Natural killer cell (primary cell): Measurements from ENCODE around the gene LENG1. TPM values are rescaled to one million over a fixed set of nuclear protein-coding genes. Genes with fewer than 3 reads are reported as not detected.

Experiments
- ATAC-seq, 3 donors: fragments of 150-1000 bp in 2 of 3; fragments of 200-7000 bp in 1 of 3; cut with Tn5 transposase; 1 replicate in 1 of 3; 2 replicates in 2 of 3; pipeline ENCODE4 v1.10.0; 2021; ENCODE audit warnings: mild to moderate bottlenecking in 2 of 3, moderate library complexity in 2 of 3
- DNase-seq, 2 donors: peaks; one replicate each; pipeline versions ENCODE4 v3.0.0 to v3.0.0-alpha.2; 2013 to 2021; ENCODE audit warnings: mixed read lengths in 1 of 2
- H3K27ac ChIP-seq: one replicate; pipeline ENCODE4 v1.5.1; 2013; ENCODE audit warnings: mild to moderate bottlenecking, low read length
- H3K27me3 ChIP-seq: one replicate; pipeline ENCODE4 v1.6.1; 2013; ENCODE audit warnings: low read length; ENCODE audit not compliant: control insufficient read depth, insufficient read depth
- H3K36me3 ChIP-seq: one replicate; pipeline ENCODE4 v1.6.1; 2013; ENCODE audit warnings: low read length; ENCODE audit not compliant: control insufficient read depth, insufficient read depth
- H3K4me1 ChIP-seq: one replicate; pipeline ENCODE4 v1.6.1; 2013; ENCODE audit warnings: low read length; ENCODE audit not compliant: control insufficient read depth, insufficient read depth
- H3K4me3 ChIP-seq: one replicate; pipeline ENCODE4 v1.5.1; 2013; ENCODE audit warnings: low read length
- H3K9me3 ChIP-seq: one replicate; pipeline ENCODE4 v1.6.1; 2013; ENCODE audit warnings: low read length; ENCODE audit not compliant: control insufficient read depth, insufficient read depth
- H3K27ac Mint-ChIP-seq, 2 donors: one replicate each; pipeline ENCODE4 v1.8.0; 2022; ENCODE audit warnings: mild to moderate bottlenecking in 2 of 2, mixed read lengths in 2 of 2, moderate library complexity in 1 of 2
- H3K27me3 Mint-ChIP-seq, 2 donors: one replicate each; pipeline ENCODE4 v1.8.0; 2022; ENCODE audit warnings: low read depth in 2 of 2, mixed read lengths in 2 of 2
- H3K36me3 Mint-ChIP-seq: one replicate; pipeline ENCODE4 v1.8.0; 2022; ENCODE audit warnings: mixed read lengths
- H3K4me1 Mint-ChIP-seq, 2 donors: one replicate each; pipeline ENCODE4 v1.8.0; 2022; ENCODE audit warnings: mixed read lengths in 2 of 2
- H3K4me3 Mint-ChIP-seq: one replicate; pipeline ENCODE4 v1.8.0; 2022; ENCODE audit warnings: mild to moderate bottlenecking, moderate library complexity, mixed read lengths
- H3K9me3 Mint-ChIP-seq, 2 donors: one replicate each; pipeline ENCODE4 v1.8.0; 2022; ENCODE audit warnings: mixed read lengths in 2 of 2
- CTCF ChIP-seq: fragments of 200-600 bp; IDR thresholded peaks from one replicate; pipeline ENCODE4 v1.8.0; 2022; ENCODE audit warnings: antibody characterized with exemption
- WGBS: methylation state at CpG from one replicate; pipeline ENCODE4 v1.1.7; 2013; ENCODE audit warnings: missing lambda C conversion rate; ENCODE audit not compliant: insufficient coverage; 5-methylcytosine and 5-hydroxymethylcytosine counted together
- intact Hi-C: fragments of 100-400 bp; cut with micrococcal nuclease; formaldehyde crosslinking; loops from one replicate; pipeline ENCODE4 v1.14.2; 2022
- total RNA-seq, 4 donors: library from RNA; stranded (reverse); fragments of 120-200 nt in 1 of 4; gene quantifications; one replicate each; pipeline versions ENCODE4 v1.2.3 to v1.2.4, GENCODE V29; 2013 to 2022

LENG1 gene
- total RNA-seq, 3 donors from 2014 or later (not counting 1 experiment from before 2014, with no cell fraction given) = 8.3 to 9.4 (median 9.1) TPM

DNA sequence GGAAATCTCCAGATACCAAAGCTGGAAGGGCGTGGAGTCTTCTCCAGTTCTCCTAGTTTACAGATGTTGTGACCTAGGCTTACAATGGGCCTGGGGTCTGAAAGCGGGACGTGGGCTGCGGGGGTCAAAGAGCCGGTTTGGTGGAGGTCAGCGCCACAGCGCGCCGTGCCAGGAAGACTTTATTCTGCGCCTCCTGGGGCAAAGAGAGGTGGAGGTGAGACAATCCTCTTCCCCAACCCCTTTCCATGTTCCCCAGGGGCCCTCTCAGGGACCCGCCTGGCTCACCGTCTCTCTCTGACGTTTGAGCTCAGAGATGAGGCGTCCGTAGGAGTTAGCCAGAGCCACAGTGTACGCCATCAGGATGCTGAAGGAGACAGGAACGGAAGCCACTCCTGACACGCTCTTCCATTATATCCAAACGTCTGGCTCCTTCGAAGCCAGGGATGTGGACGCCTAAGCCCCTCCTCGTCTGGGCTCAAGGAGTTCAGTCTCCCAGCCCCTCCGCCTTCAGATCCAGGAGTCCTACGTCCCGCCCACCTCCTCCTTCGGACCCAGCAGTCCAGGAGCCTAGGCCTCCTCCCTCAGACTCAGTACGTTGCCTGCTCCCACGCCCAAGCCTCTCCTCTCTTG is 776 bp upstream of the LENG1 start:
- Histone ChIP-seq H3K9me3 (no peaks in the 10 kb centered on the region), H3K4me3 (peak overlapping the region; percentile 41), H3K27ac (peak overlapping the region; percentile 86), H3K4me1 (peaks cover 62% of the 10 kb centered on the region), H3K27me3 (no peaks in the 10 kb centered on the region), H3K36me3 (peaks cover 25% of the 10 kb centered on the region)
- WGBS = 7% methylated on average over 28 of the region's 28 CpGs
- H3K4me1 Mint-ChIP-seq = peaks cover 61 to 70% of the 10 kb centered on the region in 2 donors
- DNase-seq = no peak
- no peak for TF ChIP-seq CTCF
- H3K9me3 Mint-ChIP-seq = no peaks in the 10 kb centered on the region
- peak overlapping the region; percentile 100 for H3K4me3 Mint-ChIP-seq
- no peaks in the 10 kb centered on the region for H3K27me3 Mint-ChIP-seq
- no peaks in the 10 kb centered on the region for H3K36me3 Mint-ChIP-seq
- peak overlapping the region; percentile 99 to 100 for H3K27ac Mint-ChIP-seq
- intact Hi-C loops = no loop called here
- ATAC-seq = no peak

- 10% methylated on average over 16 of the region's 19 CpGs for WGBS
- peaks cover 52% of the 10 kb centered on the region for H3K4me1 ChIP-seq
Observed at GRCh38 chr19:54158812-54159351, 639 bp downstream of the LENG1 start.

GRCh38 chr19:54156953-54157352 is 2.6 kb downstream of the LENG1 start:
- DNase-seq (no peak), ATAC-seq (no peak)
- 95% methylated on average over 3 of the region's 3 CpGs for WGBS
- no peaks in the 10 kb centered on the region for H3K36me3 Mint-ChIP-seq
- H3K27ac Mint-ChIP-seq = peak overlapping the region; percentile 70 to 83
- H3K4me1 Mint-ChIP-seq = peaks cover 37 to 50% of the 10 kb centered on the region in 2 donors
- Histone ChIP-seq H3K27me3 (no peaks in the 10 kb centered on the region), H3K27ac (no peak overlapping the region), H3K4me1 (peaks cover 32% of the 10 kb centered on the region), H3K4me3 (no peak overlapping the region), H3K9me3 (no peaks in the 10 kb centered on the region), H3K36me3 (peaks cover 57% of the 10 kb centered on the region)
- TF ChIP-seq CTCF = no peak
- intact Hi-C loops = no loop called here
- no peaks in the 10 kb centered on the region for H3K9me3 Mint-ChIP-seq
- H3K27me3 Mint-ChIP-seq = no peaks in the 10 kb centered on the region
- H3K4me3 Mint-ChIP-seq = peak overlapping the region; percentile 37

More at GRCh38 chr19:54158812-54159351, 639 bp downstream of the LENG1 start:
- intact Hi-C loops = loop anchor here (1.0 kb wide), 2 partner anchors 22 to 44 kb away; partner anchors contain the start of genes CNOT3, PRPF31 and TFPT
- peak overlapping the region; percentile 99 to 100 for H3K27ac Mint-ChIP-seq
- no peaks in the 10 kb centered on the region for H3K9me3 ChIP-seq
- H3K4me3 ChIP-seq = peak overlapping the region; percentile 71
- H3K27ac ChIP-seq = peak overlapping the region; percentile 80
- H3K4me3 Mint-ChIP-seq = peak overlapping the region; percentile 100
- TF ChIP-seq CTCF = no peak
- H3K27me3 ChIP-seq = no peaks in the 10 kb centered on the region
- no peak for ATAC-seq
- DNase-seq = peak in 1 of 2 donors; percentile 54
- no peaks in the 10 kb centered on the region for H3K36me3 Mint-ChIP-seq
- no peaks in the 10 kb centered on the region for H3K27me3 Mint-ChIP-seq
- peaks cover 49 to 58% of the 10 kb centered on the region in 2 donors for H3K4me1 Mint-ChIP-seq
- H3K9me3 Mint-ChIP-seq = no peaks in the 10 kb centered on the region
- peaks cover 39% of the 10 kb centered on the region for H3K36me3 ChIP-seq
